GM12872 (cell line): ENCODE results near the gene VWF.
A peak's percentile ranks its signal among the peaks of the same experiment; 100 is the strongest.

Experiments used
- CTCF ChIP-seq: IDR thresholded peaks from 3 replicates; pipeline ENCODE4 v1.5.1; 2011; ENCODE audit warnings: low read depth, mild to moderate bottlenecking, low read length, moderate library complexity; ENCODE audit not compliant: insufficient read depth

VWF gene

GRCh38 chr12:6068227-6068626 is 56.2 kb downstream of the VWF start:
- TF ChIP-seq CTCF, result no peak

- TF ChIP-seq CTCF, result no peak
These were observed 57.1 kb downstream of the VWF start for GRCh38 chr12:6067152-6067916.

GRCh38 chr12:6066651-6067050 is 57.8 kb downstream of the VWF start:
- no peak for TF ChIP-seq CTCF

GRCh38 chr12:6065863-6066199 is 58.6 kb downstream of the VWF start:
- TF ChIP-seq CTCF, result no peak

- TF ChIP-seq CTCF, result no peak
These were observed 59.2 kb downstream of the VWF start for GRCh38 chr12:6065131-6065862.

GRCh38 chr12:6062757-6063735 is 61.4 kb downstream of the VWF start:
- peak; percentile 98 for TF ChIP-seq CTCF

- TF ChIP-seq CTCF, result no peak
These were observed 62.1 kb downstream of the VWF start for GRCh38 chr12:6062395-6062756.
